HCT116 (cell line): ENCODE measurements around the gene AFDN. TPM values are rescaled to one million over a fixed set of nuclear protein-coding genes. Genes with fewer than 3 reads are reported as not detected.

Experiments
- ATAC-seq: fragments of 200-7000 bp; cut with Tn5 transposase; 2 replicates; pipeline ENCODE4 v1.9.1; 2020; ENCODE audit warnings: mild to moderate bottlenecking, moderate library complexity
- BruUV-seq: library from RNA; stranded (reverse); fragments of 400-500 nt; replicated peaks from 2 replicates; lab custom pipeline; 2021; lab: Mats Ljungman, UMichigan
- CTCF ChIA-PET: fragments of 300-600 bp; sonication (Branson Sonifier 250); formaldehyde crosslinking; loops from one replicate; lab custom pipeline; 2021; ENCODE audit warnings: antibody characterized with exemption; lab: Charles Lee
- POLR2A ChIA-PET: fragments of 300-600, 350-600 bp; sonication (Branson Sonifier 250); formaldehyde crosslinking; loops from one replicate; lab custom pipeline; 2021; ENCODE audit warnings: antibody characterized with exemption; lab: Charles Lee
- RAD21 ChIA-PET, 2 experiments: fragments of 300-600 bp; sonication (Branson Sonifier 250); formaldehyde crosslinking; loops; one replicate each; lab custom pipeline; 2023; ENCODE audit warnings: low total read pairs in 2 of 2; ENCODE audit not compliant: uncharacterized antibody in 2 of 2, unreplicated experiment in 2 of 2, low non-redundant PET in 1 of 2; lab: Charles Lee
- DNase-seq: peaks from one replicate; pipeline ENCODE4 v3.0.0-alpha.2; 2010; ENCODE audit warnings: low read depth, low spot score
- H2AFZ ChIP-seq: fragments of 200-600 bp; shearing (Covaris generic), sonication (generic); 2 replicates; pipeline ENCODE4 v1.6.1; 2017; ENCODE audit warnings: low read depth, mixed run types, mixed read lengths, antibody characterized with exemption, low read length; ENCODE audit not compliant: poor library complexity, severe bottlenecking
- H3K27ac ChIP-seq: 2 replicates; pipeline ENCODE4 v1.5.1; 2012; ENCODE audit warnings: low read depth, low read length
- H3K27me3 ChIP-seq: fragments of 200-600 bp; sonication (generic); 2 replicates; pipeline ENCODE4 v1.6.1; 2016; ENCODE audit warnings: mixed run types, low read length, mixed read lengths; ENCODE audit not compliant: insufficient read depth
- H3K36me3 ChIP-seq, 2 experiments: fragments of 200-500 bp in 1 of 2; fragments of 200-600 bp in 1 of 2; sonication (Bioruptor generic) in 1 of 2; sonication (generic) in 1 of 2; 2 replicates each; pipeline versions ENCODE4 v1.5.1 to v1.6.1; 2014 to 2016; ENCODE audit warnings: low read length in 2 of 2, inconsistent platforms in 1 of 2, mixed read lengths in 1 of 2, mixed run types in 1 of 2; ENCODE audit not compliant: insufficient read depth in 2 of 2, control insufficient read depth in 1 of 2
- H3K4me1 ChIP-seq, 2 experiments: fragments of 200-600 bp in 1 of 2; sonication (generic) in 1 of 2; 2 replicates each; pipeline versions ENCODE4 v1.5.1 to v1.6.1; 2012 to 2017; ENCODE audit warnings: low read length in 2 of 2, inconsistent platforms in 1 of 2, mild to moderate bottlenecking in 1 of 2, mixed read lengths in 1 of 2, mixed run types in 1 of 2, moderate library complexity in 1 of 2; ENCODE audit not compliant: insufficient read depth in 2 of 2, control insufficient read depth in 1 of 2
- H3K4me2 ChIP-seq: fragments of 200-600 bp; sonication (generic); 2 replicates; pipeline ENCODE4 v1.6.1; 2017; ENCODE audit warnings: mixed run types, low read length, mixed read lengths
- H3K4me3 ChIP-seq, 2 experiments: fragments of 200-600 bp in 1 of 2; sonication (generic) in 1 of 2; replicated peaks in 1 of 2; 2 replicates each; pipeline ENCODE4 v1.5.1; 2011 to 2016; ENCODE audit warnings: low read length in 2 of 2, control low read depth in 1 of 2, low read depth in 1 of 2, mild to moderate bottlenecking in 1 of 2, mixed read lengths in 1 of 2, mixed run types in 1 of 2
- H3K79me2 ChIP-seq: fragments of 200-600 bp; sonication (generic); 2 replicates; pipeline ENCODE4 v1.6.1; 2017; ENCODE audit warnings: mild to moderate bottlenecking, mixed run types, low read length, moderate library complexity, mixed read lengths; ENCODE audit not compliant: insufficient read depth
- H3K9ac ChIP-seq: fragments of 200-600 bp; sonication (generic); 2 replicates; pipeline ENCODE4 v1.6.1; 2016; ENCODE audit warnings: low read length, mixed read lengths
- H3K9me2 ChIP-seq: fragments of 200-600 bp; sonication (generic), shearing (Covaris generic); 2 replicates; pipeline ENCODE4 v1.6.1; 2017; ENCODE audit warnings: mixed run types, mild to moderate bottlenecking, moderate library complexity; ENCODE audit not compliant: insufficient read depth
- H3K9me3 ChIP-seq, 2 experiments: fragments of 200-500 bp in 1 of 2; fragments of 200-600 bp in 1 of 2; sonication (Bioruptor generic) in 1 of 2; sonication (generic) in 1 of 2; 2 replicates each; pipeline ENCODE4 v1.6.1; 2014 to 2017; ENCODE audit warnings: low read length in 2 of 2, mixed read lengths in 2 of 2, inconsistent platforms in 1 of 2, low read depth in 1 of 2, mild to moderate bottlenecking in 1 of 2, mixed run types in 1 of 2, moderate library complexity in 1 of 2; ENCODE audit not compliant: control insufficient read depth in 1 of 2, insufficient read depth in 1 of 2
- H4K20me1 ChIP-seq: fragments of 200-600 bp; sonication (generic), shearing (Covaris generic); 2 replicates; pipeline ENCODE4 v1.6.1; 2017; ENCODE audit warnings: mixed run types, mild to moderate bottlenecking, moderate library complexity; ENCODE audit not compliant: insufficient read depth
- ATF3 ChIP-seq: IDR thresholded peaks from 2 replicates; pipeline ENCODE4 v1.6.1; 2012
- CBX3 ChIP-seq: IDR thresholded peaks from 2 replicates; pipeline ENCODE4 v1.6.1; 2012; ENCODE audit warnings: low read depth
- CEBPB ChIP-seq: IDR thresholded peaks from 2 replicates; pipeline ENCODE4 v1.6.1; 2012; ENCODE audit warnings: low read depth
- CTCF ChIP-seq, 3 experiments: fragments of 200-600 bp in 1 of 3; sonication (generic) in 1 of 3; IDR thresholded peaks in 2 of 3; conservative IDR thresholded peaks in 1 of 3; 2 replicates each; pipeline ENCODE4 v1.5.1; 2012 to 2017; ENCODE audit warnings: low read depth in 2 of 3, low read length in 2 of 3, antibody characterized with exemption in 1 of 3, borderline replicate concordance in 1 of 3, control low read depth in 1 of 3, mild to moderate bottlenecking in 1 of 3, mixed read lengths in 1 of 3, mixed run types in 1 of 3, moderate library complexity in 1 of 3; ENCODE audit not compliant: insufficient read depth in 1 of 3
- EGR1 ChIP-seq: IDR thresholded peaks from 2 replicates; pipeline ENCODE4 v1.6.1; 2012; ENCODE audit warnings: low read depth
- ELF1 ChIP-seq: IDR thresholded peaks from 2 replicates; pipeline ENCODE4 v1.6.1; 2012; ENCODE audit warnings: low read depth, borderline replicate concordance
- EZH2 ChIP-seq: fragments of 200-600 bp; sonication (generic); IDR thresholded peaks from 2 replicates; pipeline ENCODE4 v1.6.1; 2017; ENCODE audit warnings: antibody characterized with exemption, mixed run types
- JUND ChIP-seq: IDR thresholded peaks from 2 replicates; pipeline ENCODE4 v1.6.1; 2012
- MAX ChIP-seq: IDR thresholded peaks from 2 replicates; pipeline ENCODE4 v1.6.1; 2012
- RAD21 ChIP-seq: IDR thresholded peaks from 2 replicates; pipeline ENCODE4 v1.6.1; 2012; ENCODE audit warnings: low read depth, mild to moderate bottlenecking
- SIN3A ChIP-seq: IDR thresholded peaks from 2 replicates; pipeline ENCODE4 v1.6.1; 2012; ENCODE audit warnings: low read depth
- TCF7L2 ChIP-seq: IDR thresholded peaks from 2 replicates; pipeline ENCODE4 v1.7.0; 2011; ENCODE audit warnings: borderline replicate concordance, inconsistent platforms; ENCODE audit not compliant: insufficient read depth, insufficient read length; ENCODE audit errors: extremely low read depth
- ZFX ChIP-seq: fragments of 450-650 bp; IDR thresholded peaks from 2 replicates; pipeline ENCODE4 v1.6.1; 2017
- ZNF274 ChIP-seq: fragments of 200-500 bp; sonication (Bioruptor generic); IDR thresholded peaks from 2 replicates; pipeline ENCODE4 v1.6.1; 2014; ENCODE audit warnings: mild to moderate bottlenecking, low read depth, low read length, inconsistent platforms
- intact Hi-C: fragments of 100-400 bp; cut with micrococcal nuclease; formaldehyde crosslinking; loops from 2 replicates; pipeline ENCODE4 v1.10.0; 2022
- total RNA-seq: library from RNA; stranded (reverse); gene quantifications from one replicate; pipeline ENCODE4 v1.2.1, GENCODE V29; 2021; ENCODE audit not compliant: unreplicated experiment

Gene AFDN
- total RNA-seq, 1 experiment from 2014 or later, result 59.4 TPM

- no peaks in the 10 kb centered on the region for H3K4me1 ChIP-seq
- no peak for DNase-seq
- no peak overlapping the region for H3K4me2 ChIP-seq
- no peak overlapping the region for H3K9ac ChIP-seq
- no peak for ATAC-seq
- intact Hi-C loops, result no loop called here
- no peak overlapping the region for H2AFZ ChIP-seq
- no peaks in the 10 kb centered on the region for H3K9me3 ChIP-seq
- TF ChIP-seq RAD21 (no peak), CEBPB (no peak), SIN3A (no peak), ATF3 (no peak), EGR1 (no peak), MAX (no peak), ZNF274 (no peak), CBX3 (no peak)
- RAD21 ChIA-PET, result no interaction called here
- H3K79me2 ChIP-seq, result no peaks in the 10 kb centered on the region
- no peak overlapping the region for H3K27ac ChIP-seq
- no peak overlapping the region for H3K4me3 ChIP-seq
- no peaks in the 10 kb centered on the region for H3K27me3 ChIP-seq
- BruUV-seq, result no TSS peak
- CTCF ChIA-PET, result interaction anchor here (1.1 kb wide), 1 partner anchor 133 kb away, joined by 3 read pairs; no protein-coding TSS in a partner anchor
- H4K20me1 ChIP-seq, result no peaks in the 10 kb centered on the region
- no peaks in the 10 kb centered on the region for H3K9me2 ChIP-seq
- POLR2A ChIA-PET, result no interaction called here
- no peaks in the 10 kb centered on the region for H3K36me3 ChIP-seq
These were observed 158.3 kb downstream of the AFDN start for GRCh38 chr6:167984876-167985604.

- H2AFZ ChIP-seq, result no peak overlapping the region
- no peaks in the 10 kb centered on the region for H3K9me2 ChIP-seq
- H3K9ac ChIP-seq, result no peak overlapping the region
- H3K9me3 ChIP-seq, result no peaks in the 10 kb centered on the region
- ChIA-PET RAD21 (no interaction called here), CTCF (no interaction called here), POLR2A (no interaction called here)
- no peaks in the 10 kb centered on the region for H3K4me1 ChIP-seq
- no peaks in the 10 kb centered on the region for H3K36me3 ChIP-seq
- H3K27ac ChIP-seq, result no peak overlapping the region
- no peak overlapping the region for H3K4me3 ChIP-seq
- no peaks in the 10 kb centered on the region for H3K27me3 ChIP-seq
- no peaks in the 10 kb centered on the region for H4K20me1 ChIP-seq
- intact Hi-C loops, result no loop called here
- BruUV-seq, result no TSS peak
- ATAC-seq (no peak), DNase-seq (no peak)
- TF ChIP-seq SIN3A, result no peak
- no peak for TF ChIP-seq EZH2
- no peak for TF ChIP-seq ELF1
- TF ChIP-seq JUND, result no peak
- no peak for TF ChIP-seq TCF7L2
- no peak for TF ChIP-seq CTCF (IDR thresholded peaks at IDR 0.05 in 2 of 3, conservative IDR thresholded peaks at IDR 0.05 in 1 of 3; ENCODE audit: borderline replicate concordance in 1 of 3, insufficient read depth in 1 of 3, low read depth in 2 of 3, low read length in 2 of 3)
- TF ChIP-seq ZFX, result no peak
- H3K79me2 ChIP-seq, result no peaks in the 10 kb centered on the region
- no peak overlapping the region for H3K4me2 ChIP-seq
These were observed 159.3 kb downstream of the AFDN start for GRCh38 chr6:167985911-167986595.
